Retina (tissue), 1 donor: ENCODE results near the gene N4BP3.
"Not testable (repeated sequence)": the region's sequence is repeated elsewhere in the genome, so short reads cannot be mapped to it uniquely, and the experiment has no call there.

Source experiments
- DNase-seq: peaks from one replicate; pipeline ENCODE4 v3.0.0-alpha.2; 2016

The N4BP3 gene

GRCh38 chr5:178113141-178113787 is at the start of gene N4BP3:
N4BP3 (plus strand) TSS chr5:178113532; CDS start chr5:178119584, 6,052 bp downstream.
- peak; percentile 79 for DNase-seq

DNA sequence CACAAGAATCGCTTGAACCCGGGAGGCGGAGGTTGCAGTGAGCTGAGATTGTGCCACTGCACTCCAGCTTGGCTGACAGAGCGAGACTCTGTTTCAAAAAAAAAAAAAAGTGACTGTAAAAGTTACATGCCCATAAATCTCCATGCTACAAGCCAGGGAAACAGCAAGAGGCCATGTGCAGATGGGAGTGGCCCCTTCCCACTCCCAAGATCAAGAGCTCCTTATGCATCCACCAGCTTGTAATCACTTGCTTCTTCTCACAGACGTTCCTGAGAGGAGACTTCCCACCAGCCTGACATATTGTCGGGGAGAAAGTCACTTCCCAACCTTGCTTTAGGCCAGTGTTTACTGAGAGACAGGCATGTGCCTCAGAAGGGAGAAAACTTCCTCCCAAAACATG is 45.6 kb upstream of the N4BP3 start:
- no peak for DNase-seq

GRCh38 chr5:178068293-178068692 is 45.0 kb upstream of the N4BP3 start:
- DNase-seq, result peak; percentile 28

- peak; percentile 16 for DNase-seq
These were observed 43.4 kb upstream of the N4BP3 start for GRCh38 chr5:178069909-178070308.

- DNase-seq, result no peak
These were observed 42.2 kb upstream of the N4BP3 start for GRCh38 chr5:178071108-178071507.

DNA sequence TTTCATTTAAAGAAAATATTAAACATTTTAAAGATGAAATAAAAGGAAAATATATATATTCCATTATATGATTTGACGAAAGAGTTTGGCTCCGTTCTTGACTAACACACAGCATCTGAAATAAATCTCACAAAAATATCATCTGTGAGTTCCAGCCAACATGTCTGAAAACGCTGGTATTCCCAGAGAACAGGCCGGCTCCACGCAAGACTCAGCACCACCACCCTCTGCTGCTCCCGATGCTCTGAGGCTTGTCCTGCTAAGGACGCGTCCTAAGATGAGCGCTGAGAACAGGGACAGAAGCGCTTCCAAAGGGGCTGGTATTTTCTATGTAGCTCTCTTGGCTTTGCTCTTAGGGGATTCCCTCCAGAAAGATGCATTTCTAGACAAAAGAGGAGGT is 40.6 kb upstream of the N4BP3 start:
- no peak for DNase-seq

- DNase-seq, result peak; percentile 72
These were observed 38.9 kb upstream of the N4BP3 start for GRCh38 chr5:178074266-178074952.

DNA sequence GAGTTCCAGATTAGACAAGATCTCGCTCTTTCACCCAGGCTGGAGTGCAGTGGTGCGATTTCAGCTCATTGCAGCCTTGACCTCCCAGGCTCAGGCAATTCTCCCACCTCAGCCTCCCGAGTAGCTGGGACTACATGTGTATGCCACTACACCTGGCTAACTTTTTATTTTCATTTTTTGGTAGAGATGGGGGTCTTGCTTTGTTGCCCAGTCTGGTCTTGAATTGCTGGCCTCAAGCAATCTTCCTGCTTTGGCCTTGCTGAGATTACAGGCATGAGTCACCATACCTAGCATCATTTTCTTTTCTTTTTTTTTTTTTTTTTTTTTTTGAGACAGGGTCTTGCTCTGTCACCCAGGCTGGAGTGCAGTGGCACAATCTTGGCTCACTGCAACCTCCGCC is 36.4 kb upstream of the N4BP3 start:
- DNase-seq, result not testable (repeated sequence)

GRCh38 chr5:178077751-178078150 is 35.6 kb upstream of the N4BP3 start:
- no peak for DNase-seq

GRCh38 chr5:178078197-178079010 is 34.9 kb upstream of the N4BP3 start:
- DNase-seq, result no peak

GRCh38 chr5:178080056-178080455 is 33.3 kb upstream of the N4BP3 start:
- no peak for DNase-seq

DNA sequence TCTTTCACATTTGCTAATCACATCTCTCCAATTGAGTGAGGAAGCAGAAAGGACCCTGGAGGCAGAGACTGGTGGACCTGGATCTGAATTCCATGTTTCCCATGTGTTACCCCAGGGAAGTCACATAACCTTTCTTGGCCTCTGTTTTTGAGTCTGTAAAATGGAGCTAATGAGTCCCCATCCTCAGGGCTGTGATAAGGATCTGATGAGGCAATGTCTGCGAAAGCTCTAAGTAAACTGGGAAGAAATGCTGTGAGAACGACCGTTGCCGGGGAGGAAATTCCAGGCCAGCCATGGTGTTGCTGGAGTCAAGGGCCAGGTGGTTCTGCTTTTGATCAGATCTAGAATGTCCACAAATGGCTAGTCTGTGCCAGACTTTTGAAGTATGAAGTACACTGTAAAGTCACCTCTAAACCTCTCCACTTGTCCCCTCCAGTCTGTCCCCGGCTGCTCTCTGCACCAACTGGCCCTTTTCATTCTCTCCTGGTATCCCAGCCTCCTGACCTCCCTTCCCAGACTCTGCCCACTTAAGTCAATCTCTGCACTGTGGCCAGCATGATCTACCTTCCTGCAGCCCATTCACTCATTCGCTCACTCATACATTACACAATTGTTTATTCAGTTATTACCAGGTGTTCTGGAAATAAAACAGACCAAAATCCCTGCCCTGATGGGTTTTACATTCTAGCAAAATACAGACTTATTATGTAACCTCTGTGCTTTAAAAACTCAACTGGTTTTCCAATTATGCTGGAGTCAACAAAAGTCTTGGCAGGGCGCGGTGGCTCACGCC is 32.5 kb upstream of the N4BP3 start:
- DNase-seq, result no peak

DNA sequence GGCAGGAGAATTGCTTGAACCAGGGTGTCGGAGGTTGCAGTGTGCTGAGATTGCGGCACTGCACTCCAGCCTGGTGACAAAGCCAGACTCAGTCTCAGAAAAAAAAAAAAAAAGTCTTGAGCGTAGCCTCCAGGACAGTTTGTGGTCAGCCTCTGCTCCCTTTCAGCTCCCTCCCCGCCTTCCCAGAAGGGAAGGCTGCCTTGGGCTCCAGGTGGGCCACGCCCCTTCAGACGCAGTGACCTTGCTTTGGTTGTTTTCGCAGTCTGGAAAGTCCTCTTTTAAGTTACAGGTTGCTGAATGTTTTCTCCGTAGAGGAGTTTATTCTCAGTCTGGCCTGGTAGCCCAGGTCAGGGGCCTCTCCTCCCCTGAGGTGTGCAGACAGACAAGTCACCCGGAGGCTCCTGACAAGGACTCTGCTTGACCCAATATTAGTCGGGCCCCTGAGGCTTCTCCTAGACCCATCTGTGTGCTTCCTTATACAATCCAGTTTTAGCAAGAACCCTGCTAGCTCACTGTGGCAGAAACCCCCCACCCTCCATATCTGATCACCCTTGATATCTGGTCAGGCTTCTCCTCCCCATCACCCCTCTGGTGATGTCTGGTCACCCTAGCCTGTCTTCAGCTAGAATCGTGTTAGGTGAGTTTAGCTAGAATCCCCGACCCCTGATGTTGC is 31.6 kb upstream of the N4BP3 start:
- no peak for DNase-seq

DNA sequence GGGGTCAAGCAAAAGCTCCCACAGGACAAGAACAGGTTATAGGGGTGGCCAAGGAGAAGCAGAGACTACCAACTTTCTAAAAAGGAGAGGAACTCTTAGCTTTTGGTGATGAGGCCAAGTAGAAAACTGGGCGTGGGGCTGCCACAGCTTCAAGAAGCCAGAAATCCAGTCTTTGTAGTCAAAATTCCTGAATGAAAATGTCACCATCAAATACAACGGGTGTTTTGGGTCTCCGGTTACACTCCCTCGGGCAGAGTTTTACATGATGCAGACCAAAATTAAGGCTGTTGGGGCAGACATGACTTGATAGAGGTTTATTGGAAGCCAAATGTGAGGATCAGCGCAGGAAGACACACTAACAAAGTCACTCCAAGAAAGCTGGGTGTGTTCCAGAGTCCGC is 29.4 kb upstream of the N4BP3 start:
- DNase-seq, result no peak

GRCh38 chr5:178085316-178085715 is 28.0 kb upstream of the N4BP3 start:
- DNase-seq, result no peak

DNA sequence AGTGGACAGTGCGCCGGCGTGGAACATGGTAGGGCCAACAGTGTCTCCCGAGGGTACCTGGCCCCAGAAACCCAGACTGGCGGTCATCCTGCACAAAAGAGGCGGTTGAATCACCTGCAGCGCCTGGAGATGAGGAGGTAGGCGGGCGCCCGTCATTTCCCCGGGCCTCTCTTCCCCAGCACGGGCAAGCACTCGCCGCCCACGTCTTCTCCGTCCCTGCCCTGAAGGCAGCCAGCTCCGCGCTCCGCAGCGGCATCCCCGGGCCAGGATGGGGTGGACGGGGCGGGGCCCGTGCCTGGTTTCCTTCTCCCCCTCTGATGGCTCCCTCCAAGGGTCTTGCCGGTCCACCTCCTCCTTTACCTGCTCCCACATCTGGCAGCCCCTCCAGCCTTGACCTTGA is 27.1 kb upstream of the N4BP3 start:
- DNase-seq, result no peak

- DNase-seq, result not testable (repeated sequence)
These were observed 26.1 kb upstream of the N4BP3 start for GRCh38 chr5:178087199-178087598.

GRCh38 chr5:178090856-178091255 is 22.5 kb upstream of the N4BP3 start:
- no peak for DNase-seq

DNA sequence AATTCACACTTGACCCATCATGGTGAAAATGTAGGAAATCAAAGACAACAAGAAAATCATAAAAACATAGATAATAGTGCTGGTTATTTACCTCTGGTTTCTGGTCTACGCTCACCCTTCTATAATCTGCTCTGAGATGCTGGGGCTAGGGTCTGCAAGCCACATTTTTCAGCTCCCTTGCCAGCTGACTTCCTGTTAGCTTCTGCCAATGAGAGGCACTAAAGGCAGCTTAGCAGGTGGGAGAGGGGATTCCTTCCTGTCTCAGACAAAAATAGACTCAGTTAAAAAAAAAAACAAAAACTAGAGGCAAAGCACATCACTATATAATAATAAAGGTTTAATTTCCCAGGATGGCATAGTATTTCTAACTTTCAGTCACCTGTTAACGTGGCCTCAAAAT is 20.2 kb upstream of the N4BP3 start:
- DNase-seq, result no peak

GRCh38 chr5:178094345-178094744 is 19.0 kb upstream of the N4BP3 start:
- DNase-seq, result no peak

DNA sequence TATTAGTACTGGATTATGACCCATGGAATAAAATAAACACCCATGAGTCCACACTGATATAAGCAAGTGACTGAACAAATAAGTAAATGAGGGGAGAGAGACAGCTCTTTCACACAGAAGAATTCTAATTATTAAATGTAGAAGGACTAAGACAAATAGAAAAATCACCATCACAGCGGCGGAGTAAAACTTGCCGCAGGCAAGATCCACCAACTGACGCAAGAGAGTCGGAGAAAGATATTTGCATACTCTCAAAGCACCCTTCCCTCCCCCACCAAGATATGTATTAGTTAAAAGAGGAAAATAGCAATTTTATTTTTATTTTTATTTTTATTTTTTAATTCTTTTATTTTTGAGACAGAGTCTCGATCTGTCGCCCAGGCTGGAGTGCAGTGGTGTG is 14.6 kb upstream of the N4BP3 start:
- DNase-seq, result no peak

DNA sequence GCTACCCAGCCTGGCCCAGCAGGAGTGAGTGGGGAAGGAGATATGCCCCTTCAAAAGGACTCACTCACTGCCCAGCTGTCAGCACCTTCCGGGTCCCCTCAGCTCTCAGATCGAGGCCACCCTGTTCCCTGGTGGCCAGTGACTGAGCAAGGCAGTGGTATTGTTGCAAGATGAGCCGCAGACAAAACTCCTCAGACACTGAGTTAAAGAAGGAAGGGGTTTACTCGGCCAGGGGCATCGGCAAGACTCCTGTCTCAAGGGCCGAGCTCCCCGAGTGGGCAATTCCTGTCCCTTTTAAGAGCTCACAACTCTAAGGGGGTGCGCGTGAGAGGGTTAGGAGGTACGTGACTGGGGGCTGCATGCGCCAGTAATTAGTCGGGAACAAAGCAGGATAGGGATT is 9.7 kb upstream of the N4BP3 start:
- DNase-seq, result no peak
